GM10847 (cell line): ENCODE measurements around the gene LRMDA.

Source experiments
- POLR2A ChIP-seq: IDR thresholded peaks from 2 replicates; pipeline ENCODE4 v1.6.1; 2011; ENCODE audit not compliant: insufficient read length; ENCODE audit errors: extremely low read depth

Gene LRMDA

DNA sequence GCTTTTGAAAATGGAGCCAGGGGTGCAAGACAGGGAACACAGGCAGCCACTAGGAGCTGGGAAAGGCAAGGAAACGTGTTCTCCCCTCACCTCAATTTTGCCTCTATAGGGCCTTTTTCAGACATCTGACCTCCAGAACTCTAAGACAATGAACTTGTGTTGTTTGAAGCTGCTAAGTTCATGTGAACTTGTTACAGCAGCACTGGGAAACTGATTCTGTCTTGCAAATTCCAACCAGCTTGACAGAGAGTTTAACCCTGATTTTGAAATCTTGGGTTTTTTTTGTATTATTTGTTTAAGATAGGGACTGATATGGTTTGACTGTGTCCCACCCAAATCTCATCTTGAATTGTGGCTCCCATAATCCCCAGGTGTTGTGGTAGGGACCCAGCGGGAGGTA is 852.9 kb downstream of the LRMDA start:
- TF ChIP-seq POLR2A: no peak

DNA sequence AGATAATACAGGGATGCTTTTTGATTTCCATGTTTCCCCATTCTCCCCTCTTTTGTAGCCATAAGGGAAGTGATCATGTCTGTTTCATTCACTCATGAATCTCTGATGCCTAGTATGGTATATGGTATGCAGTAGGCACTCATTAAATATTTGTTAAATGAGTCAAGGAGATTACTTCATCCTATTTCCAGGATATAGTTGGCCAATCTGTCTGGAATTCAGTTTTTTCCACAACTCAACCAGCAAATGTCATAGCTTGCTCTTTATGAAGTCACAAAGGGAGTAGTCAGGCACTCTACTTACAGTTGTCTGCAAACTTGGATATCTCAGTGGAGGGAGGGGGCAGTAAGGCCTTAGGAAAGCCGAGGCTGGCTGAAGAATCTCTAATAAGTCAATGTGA is 853.6 kb downstream of the LRMDA start:
- no peak for TF ChIP-seq POLR2A

DNA sequence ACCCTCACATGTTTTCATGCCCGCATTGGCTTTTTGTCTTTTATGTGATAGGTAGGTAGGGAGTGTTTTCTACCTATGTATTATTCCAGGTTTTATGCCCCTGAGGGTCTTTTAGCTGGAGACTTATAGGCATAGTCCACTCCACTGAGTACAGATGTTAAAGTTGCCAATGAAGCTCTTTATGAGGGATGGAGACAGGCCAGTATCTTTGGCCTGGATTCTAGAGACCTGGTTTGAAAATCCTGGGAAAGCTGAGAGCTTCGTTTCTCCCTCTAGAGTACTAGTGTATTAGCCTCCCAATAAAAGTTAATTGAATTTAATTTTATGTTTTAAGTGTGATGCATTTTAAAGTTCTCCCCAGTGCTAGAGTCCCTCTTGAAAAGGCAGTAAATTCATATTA is 854.1 kb downstream of the LRMDA start:
- no peak for TF ChIP-seq POLR2A

DNA sequence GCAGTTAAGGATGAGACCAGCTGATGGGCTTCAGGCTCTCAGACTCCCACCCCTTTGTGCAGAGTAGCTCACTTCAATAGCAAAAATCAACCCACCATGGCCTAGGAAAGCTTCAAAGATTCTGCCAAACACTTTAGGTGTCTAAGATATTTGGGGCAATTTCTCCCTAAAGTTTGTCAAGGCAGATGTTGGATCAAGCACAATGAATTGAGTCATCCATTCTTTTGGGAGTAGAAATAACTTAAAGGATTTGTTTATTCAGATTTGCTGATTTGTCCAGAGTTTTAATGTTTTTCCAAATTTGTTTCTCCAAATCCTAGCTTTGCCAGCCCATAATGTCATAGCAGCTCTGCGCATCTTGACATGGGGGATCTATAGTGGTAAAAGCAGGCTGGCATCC is 855.1 kb downstream of the LRMDA start:
- no peak for TF ChIP-seq POLR2A

DNA sequence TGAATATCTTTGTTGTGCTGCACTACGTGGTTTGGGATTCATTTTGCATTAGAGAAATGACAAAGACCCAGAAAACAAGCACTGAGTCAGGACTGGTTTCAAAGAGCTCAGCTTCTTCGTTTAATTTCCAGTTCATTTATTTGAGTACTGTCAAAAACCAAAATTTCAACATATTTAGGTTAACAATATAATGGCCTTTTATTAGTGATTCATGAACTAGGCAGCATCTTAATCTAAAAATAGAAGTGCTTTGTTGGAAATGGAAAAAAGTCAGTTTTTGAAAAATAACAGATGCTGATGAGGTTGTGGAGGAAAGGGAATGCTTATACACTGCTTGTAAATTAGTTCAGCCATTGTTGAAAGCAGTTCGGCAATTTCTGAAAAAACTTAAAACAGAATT is 856.4 kb downstream of the LRMDA start:
- TF ChIP-seq POLR2A: no peak

DNA sequence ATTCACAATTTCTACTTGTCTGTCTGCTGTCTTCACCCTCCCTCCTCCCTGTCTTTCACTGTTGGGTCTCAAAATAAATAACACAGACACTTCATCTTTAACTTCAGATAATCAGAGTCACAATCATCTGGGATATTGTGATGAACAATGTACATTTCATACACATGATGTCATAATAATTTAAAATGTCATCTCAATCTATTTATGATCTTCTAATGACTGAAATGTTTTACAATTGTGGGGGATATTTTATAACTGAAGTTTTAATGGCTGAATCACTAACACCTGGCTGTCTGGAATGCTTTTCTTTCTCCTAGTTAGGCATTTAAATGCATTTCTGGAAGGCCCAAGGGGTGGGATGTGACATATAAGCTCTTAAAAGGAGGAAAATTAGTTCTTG is 859.8 kb downstream of the LRMDA start:
- TF ChIP-seq POLR2A: no peak

DNA sequence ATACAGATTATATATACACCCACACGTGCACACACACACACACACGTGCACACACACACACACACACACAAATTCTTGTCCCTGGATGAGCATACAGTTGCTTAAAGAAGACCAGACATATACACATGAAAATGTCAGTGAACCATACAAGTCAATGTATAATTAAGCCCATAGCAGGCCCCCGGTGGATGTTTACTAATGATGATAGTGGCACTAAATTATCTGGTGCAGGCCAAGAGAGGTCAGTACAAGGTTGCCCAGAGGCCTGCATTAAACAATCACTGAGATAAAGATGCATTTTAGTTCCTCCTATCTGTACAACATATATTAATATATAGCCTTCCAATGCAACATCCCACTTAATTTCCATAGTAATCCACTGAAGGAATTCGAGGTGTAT is 860.5 kb downstream of the LRMDA start:
- no peak for TF ChIP-seq POLR2A

- TF ChIP-seq POLR2A: no peak
Measured at GRCh38 chr10:76296957-76297356, 865.5 kb downstream of the LRMDA start.

DNA sequence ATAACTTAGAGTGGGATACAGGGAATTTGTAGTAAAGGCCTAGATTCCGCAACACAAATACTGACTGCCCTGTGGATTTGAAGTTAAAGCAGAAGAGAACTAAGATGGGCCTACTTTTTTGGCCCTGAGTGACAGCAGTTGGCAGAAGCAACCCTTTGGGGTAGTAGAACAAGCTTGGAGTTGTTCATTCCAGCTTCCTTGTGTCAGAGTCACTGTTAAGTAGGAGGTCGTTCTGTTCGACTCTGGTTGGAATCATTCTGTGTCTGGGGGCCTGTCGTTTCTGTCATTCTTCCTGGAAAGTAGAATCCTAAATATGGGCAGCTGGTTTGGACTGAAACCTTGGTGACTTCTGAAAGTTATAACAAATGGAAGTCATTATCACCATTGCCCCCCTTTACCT is 865.9 kb downstream of the LRMDA start:
- TF ChIP-seq POLR2A: no peak

- TF ChIP-seq POLR2A: no peak
Measured at GRCh38 chr10:76297780-76298281, 866.4 kb downstream of the LRMDA start.

DNA sequence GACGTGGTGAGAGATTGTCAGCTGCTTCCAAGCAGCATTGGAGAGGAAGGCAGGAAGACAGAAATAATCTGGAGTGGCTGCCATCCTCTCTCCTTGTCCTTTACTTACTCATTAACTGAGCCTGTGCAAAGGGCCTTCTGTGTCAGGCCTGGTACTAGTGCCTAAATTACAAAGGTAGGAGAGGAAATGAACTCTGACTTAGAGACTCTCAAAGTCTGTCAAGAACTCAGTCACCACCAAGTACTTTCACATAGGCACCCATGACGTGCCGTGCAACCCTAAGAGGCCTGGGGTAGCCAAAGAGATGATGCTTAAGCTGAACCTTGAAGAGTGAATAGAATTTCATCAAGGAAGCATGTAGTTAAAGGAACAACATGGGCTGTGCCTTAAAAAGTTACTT is 866.9 kb downstream of the LRMDA start:
- no peak for TF ChIP-seq POLR2A

DNA sequence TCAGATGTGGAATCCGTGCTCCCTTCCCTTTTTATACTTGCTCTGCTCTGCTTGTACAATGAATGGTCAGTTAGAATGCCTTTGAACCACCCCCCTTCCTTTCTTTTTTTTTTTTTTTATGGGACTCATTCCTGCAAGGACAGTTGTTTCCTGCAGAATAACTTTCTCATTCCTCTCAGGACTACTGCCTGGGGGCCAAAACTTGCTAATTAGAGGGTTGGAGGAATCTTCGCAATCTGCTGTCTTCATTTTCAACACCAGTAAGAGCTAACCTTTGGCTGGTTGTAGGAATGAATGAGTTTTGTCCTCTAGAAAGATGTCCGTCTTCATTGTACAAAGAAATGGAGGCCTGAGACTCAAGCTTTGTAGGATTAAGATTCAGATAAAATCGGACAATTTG is 868.1 kb downstream of the LRMDA start:
- TF ChIP-seq POLR2A: no peak

- TF ChIP-seq POLR2A: no peak
Measured at GRCh38 chr10:76301211-76301610, 869.8 kb downstream of the LRMDA start.

DNA sequence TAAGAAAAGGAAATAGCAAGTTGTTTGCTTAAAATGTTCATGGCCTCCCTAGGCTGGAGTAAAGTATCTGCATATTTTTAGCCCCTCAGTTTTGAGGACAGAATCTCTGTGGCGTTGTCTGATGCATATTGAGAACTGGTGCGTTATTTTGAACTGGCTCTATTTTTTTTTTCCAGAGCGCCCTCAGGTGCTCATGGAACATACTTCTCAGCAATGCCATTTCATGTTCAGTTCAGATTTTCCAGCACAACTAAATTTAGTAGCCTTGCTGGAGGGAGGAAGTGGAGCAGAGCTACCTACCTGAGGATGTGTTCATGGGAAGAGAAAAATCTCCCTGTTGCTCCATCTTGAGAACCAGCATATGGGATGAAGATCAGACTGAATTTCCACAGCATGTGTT is 870.5 kb downstream of the LRMDA start:
- TF ChIP-seq POLR2A: no peak

DNA sequence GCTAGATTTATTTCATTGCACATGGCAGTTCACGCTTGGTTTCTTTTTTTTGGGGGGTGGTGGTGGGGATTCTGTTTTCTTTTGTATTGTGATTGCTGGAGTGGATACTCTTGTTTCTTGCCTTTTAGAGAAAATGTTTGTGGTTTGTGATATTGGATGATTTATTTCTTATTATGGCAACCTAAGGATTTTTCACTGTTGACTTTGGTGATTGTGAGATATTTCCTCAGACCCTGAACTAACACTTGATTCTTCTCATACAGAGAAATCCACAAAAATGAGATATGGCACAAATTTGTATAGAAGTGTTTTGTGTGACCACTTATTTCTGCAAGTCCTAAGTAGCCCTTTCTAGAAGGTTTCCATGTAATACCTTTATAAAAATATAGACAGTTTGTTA is 871.1 kb downstream of the LRMDA start:
- no peak for TF ChIP-seq POLR2A

DNA sequence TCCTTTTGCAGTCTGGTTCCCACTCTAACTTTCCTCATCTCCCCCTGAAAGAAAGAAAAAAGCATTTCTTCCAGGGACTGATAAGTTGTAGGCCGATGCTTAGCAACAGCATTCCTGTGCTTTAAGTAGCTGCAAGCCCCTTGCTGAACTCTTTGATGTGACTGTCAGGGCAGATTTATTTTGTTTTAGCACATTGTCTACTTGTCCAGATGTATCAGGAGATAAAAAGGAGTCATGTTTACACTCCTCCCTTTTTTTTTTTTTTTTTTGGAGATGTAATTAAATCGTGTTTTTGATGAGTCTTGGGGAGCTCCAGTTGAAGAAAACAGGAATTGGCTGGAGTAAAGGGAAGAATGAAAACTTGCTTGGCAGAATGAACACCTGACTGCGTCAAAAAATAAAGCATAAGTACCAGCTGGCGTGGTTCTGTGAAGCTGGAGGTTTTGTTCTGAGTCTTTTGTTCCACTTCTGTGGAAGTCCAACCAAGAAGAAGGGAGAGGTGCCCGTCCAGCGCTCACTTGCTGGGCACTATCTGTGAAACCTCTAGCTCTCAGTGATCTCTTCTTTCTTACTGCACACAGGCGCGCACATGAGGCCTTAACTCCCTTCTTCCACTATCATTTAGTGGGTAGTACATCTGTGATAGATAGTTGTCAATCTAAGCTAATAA is 871.7 kb downstream of the LRMDA start:
- TF ChIP-seq POLR2A: no peak

DNA sequence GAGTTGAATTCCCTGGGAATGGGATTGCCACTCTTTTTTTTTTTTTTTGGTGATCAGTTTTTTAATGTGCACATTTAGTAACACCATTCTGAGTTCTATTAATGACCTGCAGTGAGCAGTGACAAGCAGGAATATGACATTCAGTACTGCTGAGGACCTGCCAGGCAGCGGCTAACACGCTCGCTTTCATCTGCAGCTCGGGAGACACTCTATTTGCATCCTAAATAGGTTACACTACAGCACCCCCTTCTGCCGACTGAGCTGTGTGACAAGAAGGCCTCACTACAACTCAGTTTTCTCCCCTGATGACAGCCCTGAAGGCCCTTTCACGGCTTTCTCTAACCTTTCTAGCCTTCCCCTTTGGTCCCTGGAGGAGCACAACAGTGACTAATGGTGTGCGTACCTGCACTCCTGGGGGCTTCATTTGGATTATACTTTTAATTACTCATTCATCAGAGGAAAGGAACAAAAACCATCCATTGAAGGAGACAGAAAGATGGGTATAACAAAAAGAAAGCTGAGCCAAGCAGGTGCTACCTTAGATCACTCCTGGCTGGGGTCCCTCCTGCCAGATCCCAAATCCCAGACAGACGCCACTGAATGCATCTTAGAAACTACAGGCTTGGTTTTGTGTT is 872.4 kb downstream of the LRMDA start:
- no peak for TF ChIP-seq POLR2A
